HG03439 (cell line): ENCODE results near the gene SLC44A5.

ENCODE experiments used
- ATAC-seq: cut with Tn5 transposase; IDR thresholded peaks from one replicate; pipeline ENCODE4 v1.9.1; 2021; ENCODE audit warnings: mild to moderate bottlenecking, moderate library complexity; ENCODE audit not compliant: unreplicated experiment

The SLC44A5 gene

GRCh38 chr1:75589637-75590036 lies 21.3 kb downstream of the SLC44A5 start:
- no peak for ATAC-seq

GRCh38 chr1:75588779-75589475 lies 22.0 kb downstream of the SLC44A5 start:
- no peak for ATAC-seq

- ATAC-seq = no peak
These were observed 23.2 kb downstream of the SLC44A5 start for GRCh38 chr1:75587692-75588091.

- ATAC-seq = no peak
These were observed 27.6 kb downstream of the SLC44A5 start for GRCh38 chr1:75583282-75583681.

GRCh38 chr1:75582725-75583261 lies 28.1 kb downstream of the SLC44A5 start:
- ATAC-seq = no peak

- no peak for ATAC-seq
These were observed 31.9 kb downstream of the SLC44A5 start for GRCh38 chr1:75579046-75579445.

- no peak for ATAC-seq
These were observed 35.1 kb downstream of the SLC44A5 start for GRCh38 chr1:75575837-75576236.

- ATAC-seq = no peak
These were observed 43.7 kb downstream of the SLC44A5 start for GRCh38 chr1:75567191-75567590.

GRCh38 chr1:75559800-75560199 lies 51.1 kb downstream of the SLC44A5 start:
- ATAC-seq = no peak

GRCh38 chr1:75559136-75559535 lies 51.8 kb downstream of the SLC44A5 start:
- no peak for ATAC-seq

GRCh38 chr1:75554870-75555269 lies 56.0 kb downstream of the SLC44A5 start:
- no peak for ATAC-seq

GRCh38 chr1:75554181-75554580 lies 56.7 kb downstream of the SLC44A5 start:
- no peak for ATAC-seq

- no peak for ATAC-seq
These were observed 60.4 kb downstream of the SLC44A5 start for GRCh38 chr1:75550559-75550958.

- ATAC-seq = no peak
These were observed 62.0 kb downstream of the SLC44A5 start for GRCh38 chr1:75548721-75549480.

GRCh38 chr1:75543705-75544104 lies 67.2 kb downstream of the SLC44A5 start:
- no peak for ATAC-seq

- no peak for ATAC-seq
These were observed 67.9 kb downstream of the SLC44A5 start for GRCh38 chr1:75542818-75543570.

- no peak for ATAC-seq
These were observed 71.4 kb downstream of the SLC44A5 start for GRCh38 chr1:75539230-75540116.

GRCh38 chr1:75533085-75533484 lies 77.8 kb downstream of the SLC44A5 start:
- no peak for ATAC-seq

GRCh38 chr1:75531570-75531969 lies 79.3 kb downstream of the SLC44A5 start:
- ATAC-seq = no peak

- ATAC-seq = no peak
These were observed 81.4 kb downstream of the SLC44A5 start for GRCh38 chr1:75529488-75529887.
